ENCODE data around the gene ZNF512B. TPM values are rescaled to one million over a fixed set of nuclear protein-coding genes. Genes with fewer than 3 reads are reported as not detected.

Gene ZNF512B
- total and polyA plus RNA-seq, 2 donors (not counting 1 experiment from before 2014, with no cell fraction given), result 8.8 to 10.5 TPM

- ChIA-PET POLR2A (interaction anchor here (0.7 to 2.3 kb wide), 14 partner anchors 24 to 484 kb away, joined by 3 to 12 read pairs (median 4); partner anchors contain the start of genes DNAJC5, OPRL1, PPDPF and RGS19), CTCF (interaction anchor here (0.6 to 2.3 kb wide), 17 partner anchors 24 to 483 kb away, joined by 3 to 25 read pairs (median 5); partner anchors contain the start of genes LKAAEAR1, OPRL1, PTK6 and RGS19)
- H3K27me3 Mint-ChIP-seq, result no peaks in the 10 kb centered on the region
- H3K9me3 Mint-ChIP-seq (ENCODE audit: insufficient read depth), result no peaks in the 10 kb centered on the region
- WGBS (ENCODE audit: insufficient coverage), result 0% methylated on average over 51 of the region's 52 CpGs
- Histone ChIP-seq H3K9ac (ENCODE audit: low read length) (peak within 1 kb of the TSS; percentile 76), H4K20me1 (ENCODE audit: control insufficient read depth, insufficient read depth, low read length, poor library complexity, severe bottlenecking) (peaks cover 38% of the 10 kb centered on the region), H3K79me2 (ENCODE audit: control insufficient read depth, insufficient read depth, low read length) (peaks cover 32% of the 10 kb centered on the region), H3K9me3 (ENCODE audit: control extremely low read depth in 1 of 3, control insufficient read depth in 2 of 3, insufficient read depth in 1 of 3, low read length in 2 of 3) (no peaks in the 10 kb centered on the region), H3K36me3 (replicated peaks in 1 of 2; ENCODE audit: control extremely low read depth in 1 of 2, control insufficient read depth in 1 of 2, extremely low read depth in 1 of 2, insufficient read depth in 2 of 2, low read length in 1 of 2) (peaks cover 0 to 19% of the 10 kb centered on the region in 2 experiments), H3K27me3 (replicated peaks in 1 of 4; ENCODE audit: control extremely low read depth in 1 of 4, control insufficient read depth in 3 of 4, insufficient read depth in 4 of 4, low read length in 3 of 4) (no peaks in the 10 kb centered on the region), H3K27ac (ENCODE audit: low read length in 2 of 2) (peak within 1 kb of the TSS; percentile 69 to 87), H3K4me1 (ENCODE audit: control insufficient read depth in 2 of 2, insufficient read depth in 2 of 2, low read length in 2 of 2) (peaks cover 30 to 46% of the 10 kb centered on the region in 2 donors), H3K4me3 (ENCODE audit: control extremely low read depth in 1 of 5, extremely low read depth in 1 of 5, insufficient read depth in 1 of 5, low read depth in 2 of 5, low read length in 4 of 5) (peak within 1 kb of the TSS; percentile 13 to 85 (median 74)), H2AFZ (ENCODE audit: insufficient read depth, low read depth, low read length, poor library complexity, severe bottlenecking) (peak within 1 kb of the TSS; percentile 80), H3K4me2 (replicated peaks; ENCODE audit: low read depth, low read length, poor library complexity, severe bottlenecking) (peak within 1 kb of the TSS; percentile 93)
- DNase-seq (peak; percentile 81), ATAC-seq (ENCODE audit: low read depth) (peak; percentile 31)
- H3K27ac Mint-ChIP-seq, result peak within 1 kb of the TSS; percentile 94
- intact Hi-C loops (cut with micrococcal nuclease), result loop anchor here (1.0 to 5.0 kb wide), 5 partner anchors 59 to 141 kb away; partner anchors contain the start of genes DNAJC5, LKAAEAR1, OPRL1 and TCEA2
- peak within 1 kb of the TSS; percentile 90 for H3K4me3 Mint-ChIP-seq
- no peak for TF ChIP-seq EZH2 (IDR thresholded peaks at IDR 0.05; ENCODE audit: borderline replicate concordance, insufficient read depth, low read depth, low read length, poor library complexity, severe bottlenecking)
- peaks cover 53% of the 10 kb centered on the region for H3K4me1 Mint-ChIP-seq
Measured at GRCh38 chr20:63979557-63980316, 10.0 kb upstream of the ZNF512B start, which contains the start of gene SAMD10. Gene SAMD10, minus strand, starts transcription at chr20:63979642. Its CDS starts 175 bp downstream, at chr20:63979467.

- Histone ChIP-seq H3K9ac (ENCODE audit: low read length) (peak overlapping the region; percentile 76), H4K20me1 (ENCODE audit: control insufficient read depth, insufficient read depth, low read length, poor library complexity, severe bottlenecking) (peaks cover 32% of the 10 kb centered on the region), H3K9me3 (ENCODE audit: control extremely low read depth in 1 of 3, control insufficient read depth in 2 of 3, insufficient read depth in 1 of 3, low read length in 2 of 3) (no peaks in the 10 kb centered on the region), H3K79me2 (ENCODE audit: control insufficient read depth, insufficient read depth, low read length) (peaks cover 27% of the 10 kb centered on the region), H3K4me1 (ENCODE audit: control insufficient read depth in 2 of 2, insufficient read depth in 2 of 2, low read length in 2 of 2) (peaks cover 30 to 46% of the 10 kb centered on the region in 2 donors), H3K27ac (ENCODE audit: low read length in 2 of 2) (peak overlapping the region; percentile 37 to 81), H2AFZ (ENCODE audit: insufficient read depth, low read depth, low read length, poor library complexity, severe bottlenecking) (peak overlapping the region; percentile 80), H3K4me3 (ENCODE audit: control extremely low read depth in 1 of 5, extremely low read depth in 1 of 5, insufficient read depth in 1 of 5, low read depth in 2 of 5, low read length in 4 of 5) (peak overlapping the region in 4 of 5 experiments; percentile 53 to 85 (median 76)), H3K4me2 (replicated peaks; ENCODE audit: low read depth, low read length, poor library complexity, severe bottlenecking) (peak overlapping the region; percentile 93), H3K36me3 (replicated peaks in 1 of 2; ENCODE audit: control extremely low read depth in 1 of 2, control insufficient read depth in 1 of 2, extremely low read depth in 1 of 2, insufficient read depth in 2 of 2, low read length in 1 of 2) (peaks cover 0 to 15% of the 10 kb centered on the region in 2 experiments), H3K27me3 (replicated peaks in 1 of 4; ENCODE audit: control extremely low read depth in 1 of 4, control insufficient read depth in 3 of 4, insufficient read depth in 4 of 4, low read length in 3 of 4) (no peaks in the 10 kb centered on the region)
- peaks cover 49% of the 10 kb centered on the region for H3K4me1 Mint-ChIP-seq
- ATAC-seq (ENCODE audit: low read depth), result no peak
- H3K27ac Mint-ChIP-seq, result peak overlapping the region; percentile 89
- intact Hi-C loops (cut with micrococcal nuclease), result no loop called here
- no peaks in the 10 kb centered on the region for H3K27me3 Mint-ChIP-seq
- DNase-seq, result no peak
- WGBS (ENCODE audit: insufficient coverage), result under 1% methylated on average over 47 of the region's 47 CpGs
- CTCF ChIA-PET, result interaction anchor here (0.6 to 2.3 kb wide), 8 partner anchors 23 to 442 kb away, joined by 3 to 25 read pairs (median 6); partner anchors contain the start of genes LKAAEAR1, OPRL1, PTK6 and RGS19
- POLR2A ChIA-PET, result interaction anchor here (0.7 to 2.3 kb wide), 9 partner anchors 23 to 483 kb away, joined by 3 to 12 read pairs (median 5); partner anchors contain the start of genes DNAJC5, OPRL1, PPDPF and RGS19
- peak overlapping the region; percentile 83 for H3K4me3 Mint-ChIP-seq
- H3K9me3 Mint-ChIP-seq (ENCODE audit: insufficient read depth), result no peaks in the 10 kb centered on the region
- TF ChIP-seq EZH2 (IDR thresholded peaks at IDR 0.05; ENCODE audit: borderline replicate concordance, insufficient read depth, low read depth, low read length, poor library complexity, severe bottlenecking), result no peak
- no peak for TF ChIP-seq CTCF (IDR thresholded peaks at IDR 0.05)
Measured at GRCh38 chr20:63979229-63979556, 9.5 kb upstream of the ZNF512B start.

Measured in B cell (primary cell).